Loucy (cell line): ENCODE data around the gene PTTG1IP2.

Source experiments
- H2AFZ ChIP-seq: fragments of 200-600 bp; sonication (generic); 2 replicates; pipeline ENCODE4 v1.6.0; 2016; ENCODE audit warnings: antibody characterized with exemption, mild to moderate bottlenecking, low read length, moderate library complexity
- H3F3A ChIP-seq: fragments of 200-600 bp; 2 replicates; pipeline ENCODE4 v1.6.0; 2016; ENCODE audit warnings: antibody characterized with exemption, low read depth, mild to moderate bottlenecking
- H3K27me3 ChIP-seq: fragments of 200-600 bp; sonication (generic); 2 replicates; pipeline ENCODE4 v1.6.1; 2014; ENCODE audit warnings: low read length, mild to moderate bottlenecking; ENCODE audit not compliant: insufficient read depth, poor library complexity, severe bottlenecking
- H3K36me3 ChIP-seq: fragments of 200-600 bp; sonication (generic); 2 replicates; pipeline ENCODE4 v1.6.1; 2016; ENCODE audit warnings: low read length; ENCODE audit not compliant: insufficient read depth
- H3K4me1 ChIP-seq: fragments of 200-600 bp; sonication (generic); 2 replicates; pipeline ENCODE4 v1.5.1; 2014; ENCODE audit warnings: low read length, mild to moderate bottlenecking; ENCODE audit not compliant: insufficient read depth, poor library complexity, severe bottlenecking
- H3K4me2 ChIP-seq: fragments of 200-600 bp; sonication (generic); 2 replicates; pipeline ENCODE4 v1.6.0; 2014; ENCODE audit warnings: antibody characterized with exemption, low read length, low read depth, mild to moderate bottlenecking; ENCODE audit not compliant: poor library complexity, severe bottlenecking
- H3K4me3 ChIP-seq: fragments of 200-600 bp; sonication (generic); 2 replicates; pipeline ENCODE4 v1.5.1; 2014; ENCODE audit warnings: low read length, mild to moderate bottlenecking, mixed read lengths; ENCODE audit not compliant: poor library complexity, severe bottlenecking
- H3K79me2 ChIP-seq: fragments of 200-600 bp; sonication (generic); 2 replicates; pipeline ENCODE4 v1.6.1; 2014; ENCODE audit warnings: low read length; ENCODE audit not compliant: insufficient read depth
- H3K9ac ChIP-seq: fragments of 200-600 bp; sonication (generic); 2 replicates; pipeline ENCODE4 v1.6.0; 2014; ENCODE audit warnings: mild to moderate bottlenecking, low read depth, low read length, moderate library complexity; ENCODE audit not compliant: poor library complexity, severe bottlenecking
- H3K9me2 ChIP-seq: fragments of 200-600 bp; sonication (generic); replicated peaks from 2 replicates; pipeline ENCODE4 v1.6.1; 2016; ENCODE audit warnings: low read depth, low read length, mixed read lengths
- H3K9me3 ChIP-seq: fragments of 200-600 bp; sonication (generic); 2 replicates; pipeline ENCODE4 v1.6.1; 2014; ENCODE audit warnings: mild to moderate bottlenecking, antibody characterized with exemption, low read length, low read depth; ENCODE audit not compliant: insufficient read depth
- H4K20me1 ChIP-seq: fragments of 200-600 bp; sonication (generic); 2 replicates; pipeline ENCODE4 v1.6.0; 2014; ENCODE audit warnings: antibody characterized with exemption, low read length, mild to moderate bottlenecking; ENCODE audit not compliant: insufficient read depth, poor library complexity, severe bottlenecking
- EZH2phosphoT487 ChIP-seq: fragments of 200-600 bp; IDR thresholded peaks from 2 replicates; pipeline ENCODE4 v1.6.1; 2018; ENCODE audit warnings: antibody characterized with exemption, mild to moderate bottlenecking, moderate library complexity, borderline replicate concordance
- TF ChIP-seq, protein P1 (sequence below): fragments of 200-600 bp; sonication (generic); conservative IDR thresholded peaks from 2 replicates; pipeline ENCODE4 v1.5.1; 2014; ENCODE audit warnings: mild to moderate bottlenecking, antibody characterized with exemption, low read length

Gene PTTG1IP2

DNA sequence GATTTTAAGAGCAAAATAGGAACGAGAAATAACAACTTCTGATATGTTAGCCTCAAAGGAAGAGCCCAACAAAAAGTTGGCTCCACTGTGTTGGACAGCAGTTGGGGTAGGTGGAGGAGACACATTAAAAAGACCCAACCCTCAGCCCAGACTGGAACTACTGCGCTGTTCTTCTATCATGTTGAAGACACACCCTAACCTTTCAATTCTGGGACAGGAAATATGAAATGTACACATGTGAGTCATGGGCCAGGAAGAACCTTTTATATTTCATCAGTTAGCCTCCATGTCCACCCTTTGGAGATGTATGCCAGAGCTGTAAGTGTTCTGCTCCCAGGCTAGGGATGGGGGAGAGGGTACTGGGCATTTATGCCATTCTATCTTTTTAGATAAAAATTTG, 44.1 kb upstream of the PTTG1IP2 start:
- Histone ChIP-seq H3K27me3 (no peaks in the 10 kb centered on the region), H4K20me1 (no peaks in the 10 kb centered on the region), H3K79me2 (no peaks in the 10 kb centered on the region), H3K9ac (no peak overlapping the region), H3K9me2 (no peaks in the 10 kb centered on the region), H3F3A (no peaks in the 10 kb centered on the region), H3K4me3 (no peak overlapping the region), H3K36me3 (no peaks in the 10 kb centered on the region), H2AFZ (no peak overlapping the region), H3K4me2 (no peak overlapping the region), H3K4me1 (no peaks in the 10 kb centered on the region), H3K9me3 (no peaks in the 10 kb centered on the region)
- no peak for TF ChIP-seq EZH2phosphoT487
- TF ChIP-seq, protein P1, sequence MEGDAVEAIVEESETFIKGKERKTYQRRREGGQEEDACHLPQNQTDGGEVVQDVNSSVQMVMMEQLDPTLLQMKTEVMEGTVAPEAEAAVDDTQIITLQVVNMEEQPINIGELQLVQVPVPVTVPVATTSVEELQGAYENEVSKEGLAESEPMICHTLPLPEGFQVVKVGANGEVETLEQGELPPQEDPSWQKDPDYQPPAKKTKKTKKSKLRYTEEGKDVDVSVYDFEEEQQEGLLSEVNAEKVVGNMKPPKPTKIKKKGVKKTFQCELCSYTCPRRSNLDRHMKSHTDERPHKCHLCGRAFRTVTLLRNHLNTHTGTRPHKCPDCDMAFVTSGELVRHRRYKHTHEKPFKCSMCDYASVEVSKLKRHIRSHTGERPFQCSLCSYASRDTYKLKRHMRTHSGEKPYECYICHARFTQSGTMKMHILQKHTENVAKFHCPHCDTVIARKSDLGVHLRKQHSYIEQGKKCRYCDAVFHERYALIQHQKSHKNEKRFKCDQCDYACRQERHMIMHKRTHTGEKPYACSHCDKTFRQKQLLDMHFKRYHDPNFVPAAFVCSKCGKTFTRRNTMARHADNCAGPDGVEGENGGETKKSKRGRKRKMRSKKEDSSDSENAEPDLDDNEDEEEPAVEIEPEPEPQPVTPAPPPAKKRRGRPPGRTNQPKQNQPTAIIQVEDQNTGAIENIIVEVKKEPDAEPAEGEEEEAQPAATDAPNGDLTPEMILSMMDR, result no peak

DNA sequence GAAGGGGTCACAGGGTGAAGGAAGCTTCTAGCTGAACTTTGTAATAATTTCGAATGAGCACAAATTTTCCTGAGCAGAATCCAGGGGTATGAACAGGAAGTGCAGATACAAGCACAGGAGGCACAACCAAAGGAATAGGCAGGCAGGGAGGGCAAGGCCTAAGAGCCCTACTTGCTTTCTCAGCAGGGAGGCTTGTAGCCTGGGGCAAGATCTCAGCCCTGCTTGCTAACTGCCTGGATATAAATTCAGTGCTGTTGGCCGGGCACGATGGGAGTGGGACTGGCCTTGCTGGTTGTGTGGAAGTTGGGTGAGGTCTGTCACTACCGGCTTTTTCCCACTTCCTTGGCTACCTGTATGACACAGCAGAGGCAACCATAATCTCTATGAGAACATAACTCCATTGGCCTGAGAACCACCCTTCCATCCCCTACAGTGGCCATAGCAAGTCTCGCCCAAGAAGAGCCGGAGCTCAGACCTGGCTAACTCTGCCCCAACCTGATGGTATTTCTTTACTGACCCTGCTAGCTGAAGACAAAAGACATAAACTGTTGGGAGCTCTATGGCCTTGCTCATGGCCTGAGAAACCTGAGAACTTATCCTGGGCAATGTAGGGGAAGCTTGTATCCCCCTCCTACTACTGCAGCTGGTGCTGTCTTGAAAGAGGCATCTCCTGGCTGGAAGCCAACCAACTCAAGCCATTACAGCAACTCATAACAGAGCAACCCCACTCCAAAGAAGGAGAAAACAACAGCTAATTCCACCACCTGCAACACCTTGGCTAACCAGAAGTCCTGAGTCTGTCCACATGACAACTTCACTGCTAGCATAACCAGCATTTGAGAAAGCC, 38.6 kb upstream of the PTTG1IP2 start:
- no peaks in the 10 kb centered on the region for H3K27me3 ChIP-seq
- H3K36me3 ChIP-seq, result no peaks in the 10 kb centered on the region
- no peak overlapping the region for H3K9ac ChIP-seq
- H3K9me3 ChIP-seq, result peaks cover 5% of the 10 kb centered on the region; the same call in 1 of the 2 replicates
- H3K79me2 ChIP-seq, result no peaks in the 10 kb centered on the region
- no peak overlapping the region for H3K4me2 ChIP-seq
- H3F3A ChIP-seq, result no peaks in the 10 kb centered on the region
- no peaks in the 10 kb centered on the region for H4K20me1 ChIP-seq
- no peak for TF ChIP-seq EZH2phosphoT487
- TF ChIP-seq, protein P1, result no peak
- H3K4me3 ChIP-seq, result no peak overlapping the region
- H2AFZ ChIP-seq, result no peak overlapping the region
- H3K9me2 ChIP-seq, result no peaks in the 10 kb centered on the region
- H3K4me1 ChIP-seq, result no peaks in the 10 kb centered on the region

GRCh38 chr7:90432752-90433151, 36.7 kb upstream of the PTTG1IP2 start:
- H3K9me2 ChIP-seq, result no peaks in the 10 kb centered on the region
- H3K9ac ChIP-seq, result no peak overlapping the region
- no peaks in the 10 kb centered on the region for H3F3A ChIP-seq
- no peak overlapping the region for H3K4me3 ChIP-seq
- no peak overlapping the region for H3K4me2 ChIP-seq
- no peaks in the 10 kb centered on the region for H4K20me1 ChIP-seq
- no peaks in the 10 kb centered on the region for H3K79me2 ChIP-seq
- no peak overlapping the region for H2AFZ ChIP-seq
- H3K9me3 ChIP-seq, result peaks cover 5% of the 10 kb centered on the region; the same call in 1 of the 2 replicates
- H3K27me3 ChIP-seq, result no peaks in the 10 kb centered on the region
- no peaks in the 10 kb centered on the region for H3K36me3 ChIP-seq
- no peak for TF ChIP-seq EZH2phosphoT487
- TF ChIP-seq, protein P1, result no peak
- H3K4me1 ChIP-seq, result no peaks in the 10 kb centered on the region
